ENCODE data around the gene PTDSS2. TPM values are rescaled to one million over a fixed set of nuclear protein-coding genes. Genes with fewer than 3 reads are reported as not detected.
"Not testable (repeated sequence)": the region's sequence is repeated elsewhere in the genome, so short reads cannot be mapped to it uniquely, and the experiment has no call there.

PTDSS2 gene
- 10 to 100 TPM; 21.2 to 31.5 (median 25.8) TPM for polyA plus RNA-seq (ENCODE audit: insufficient read depth in 1 of 5, insufficient read length in 5 of 5, low replicate concordance in 1 of 5)
- long read RNA-seq, donor 1, transcript PTDSS2-201 (12 exons, 2,445 nt) = major isoform, 8 of 11 reads
- long read RNA-seq, donor 1, partial matches to known transcripts = 0 of 11 reads
- long read RNA-seq, donor 1, other reads (novel, unspliced or antisense) = 0 of 11 reads
- long read RNA-seq, donor 2, partial matches to known transcripts = 0 of 3 reads
- long read RNA-seq, donor 2, other reads (novel, unspliced or antisense) = 0 of 3 reads
- long read RNA-seq, donor 3, partial matches to known transcripts = 0 of 4 reads
- long read RNA-seq, donor 3, other reads (novel, unspliced or antisense) = 0 of 4 reads
- long read RNA-seq, donor 4, partial matches to known transcripts = 0 of 3 reads
- long read RNA-seq, donor 4, other reads (novel, unspliced or antisense) = 0 of 3 reads
- long read RNA-seq, donor 5, transcript PTDSS2-201 (12 exons, 2,445 nt) = major isoform, 5 of 5 reads
- long read RNA-seq, donor 5, partial matches to known transcripts = 0 of 5 reads
- long read RNA-seq, donor 5, other reads (novel, unspliced or antisense) = 0 of 5 reads
- long read RNA-seq, donor 6, partial matches to known transcripts = 0 of 4 reads
- long read RNA-seq, donor 6, other reads (novel, unspliced or antisense) = 0 of 4 reads
- long read RNA-seq, donor 7, transcript PTDSS2-201 (12 exons, 2,445 nt) = major isoform, 5 of 5 reads
- long read RNA-seq, donor 7, partial matches to known transcripts = 0 of 5 reads
- long read RNA-seq, donor 7, other reads (novel, unspliced or antisense) = 0 of 5 reads
- long read RNA-seq, donor 8, partial matches to known transcripts = 0 of 1 reads
- long read RNA-seq, donor 8, other reads (novel, unspliced or antisense) = 0 of 1 reads

DNA sequence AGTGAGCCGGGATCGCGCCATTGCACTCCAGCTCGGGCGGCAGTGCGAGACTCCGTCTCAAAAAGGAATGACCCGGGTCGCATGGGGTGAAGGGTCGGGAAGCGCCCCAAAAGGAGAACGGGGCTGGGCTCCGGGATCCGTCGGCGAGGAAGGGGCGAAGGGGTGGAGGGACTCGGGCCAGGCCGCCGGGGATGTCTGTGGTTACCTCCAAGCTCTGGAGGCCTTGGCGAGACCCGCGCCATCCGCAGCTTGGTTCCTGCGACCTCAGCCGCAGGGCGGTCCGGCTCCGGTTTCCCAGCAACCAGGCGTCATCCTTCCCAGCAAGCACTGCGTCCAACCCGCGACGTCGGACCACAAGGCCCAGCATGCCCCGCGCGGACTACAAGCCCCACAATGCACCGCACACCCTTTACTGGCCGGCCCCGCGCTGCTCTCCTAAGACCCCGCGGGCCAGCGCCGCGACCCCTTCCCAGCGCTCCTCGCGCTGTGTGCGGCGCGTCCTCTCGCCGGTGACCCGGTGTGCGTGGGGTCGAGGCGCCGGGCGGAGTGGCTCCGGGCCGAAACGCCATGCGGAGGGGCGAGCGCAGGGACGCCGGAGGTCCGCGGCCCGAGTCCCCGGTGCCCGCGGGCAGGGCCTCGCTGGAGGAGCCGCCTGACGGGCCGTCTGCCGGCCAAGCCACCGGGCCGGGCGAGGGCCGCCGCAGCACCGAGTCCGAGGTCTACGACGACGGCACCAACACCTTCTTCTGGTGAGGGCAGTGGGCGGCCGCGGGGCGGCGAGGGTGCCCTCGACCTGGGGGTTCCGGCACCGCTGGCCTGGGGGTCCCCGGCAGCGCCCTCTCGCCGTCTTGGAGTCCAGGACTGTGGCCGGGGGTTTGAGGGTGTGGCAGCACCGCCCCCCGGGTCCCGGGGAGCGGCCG lies at the start of gene PTDSS2:
PTDSS2 (plus strand) TSS at position 391 of the 920 bp plus-strand sequence; CDS start at position 568, 177 bp downstream.
- DNase-seq = peak; percentile 93 to 94

DNA sequence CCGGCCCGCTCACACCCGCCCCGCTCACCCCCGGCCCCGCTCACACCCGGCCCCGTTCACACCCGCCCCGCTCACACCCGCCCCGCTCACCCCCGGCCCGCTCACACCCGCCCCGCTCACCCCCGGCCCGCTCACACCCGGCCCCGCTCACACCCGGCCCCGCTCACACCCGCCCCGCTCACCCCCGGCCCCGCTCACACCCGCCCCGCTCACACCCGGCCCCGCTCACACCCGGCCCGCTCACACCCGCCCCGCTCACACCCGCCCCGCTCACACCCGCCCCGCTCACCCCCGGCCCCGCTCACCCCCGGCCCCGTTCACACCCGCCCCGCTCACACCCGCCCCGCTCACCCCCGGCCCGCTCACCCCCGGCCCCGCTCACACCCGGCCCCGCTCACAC lies 48.9 kb upstream of the PTDSS2 start:
- not testable (repeated sequence) for DNase-seq

DNA sequence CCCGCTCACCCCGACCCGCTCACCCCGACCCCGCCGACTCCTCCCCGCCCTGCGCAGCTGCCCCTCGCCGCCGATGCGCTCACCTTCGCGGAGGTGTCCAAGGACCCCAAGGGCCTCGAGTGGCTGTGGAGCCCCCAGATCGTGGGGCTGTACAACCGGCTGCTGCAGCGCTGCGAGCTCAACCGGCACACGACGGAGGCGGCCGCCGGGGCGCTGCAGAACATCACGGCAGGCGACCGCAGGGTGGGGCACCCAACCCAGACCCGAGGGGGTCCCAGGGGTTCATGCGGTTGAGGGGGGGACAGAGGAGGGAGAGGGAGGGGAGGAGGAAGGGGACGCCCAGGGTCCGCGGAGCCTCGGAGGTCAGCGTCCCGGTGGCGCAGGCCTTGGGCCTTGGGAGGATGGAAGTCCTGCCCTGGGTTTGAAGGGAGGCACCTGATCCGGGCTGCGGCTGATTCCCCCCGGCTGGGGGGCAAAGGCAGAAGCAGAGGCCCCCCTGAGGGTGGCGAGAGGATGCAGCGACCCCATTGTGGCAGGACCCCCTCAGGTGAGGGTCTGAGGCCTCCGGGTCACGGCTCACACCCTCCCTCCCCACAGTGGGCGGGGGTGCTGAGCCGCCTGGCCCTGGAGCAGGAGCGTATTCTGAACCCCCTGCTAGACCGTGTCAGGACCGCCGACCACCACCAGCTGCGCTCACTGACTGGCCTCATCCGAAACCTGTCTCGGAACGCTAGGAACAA lies 46.9 kb upstream of the PTDSS2 start:
- DNase-seq = no peak

DNA sequence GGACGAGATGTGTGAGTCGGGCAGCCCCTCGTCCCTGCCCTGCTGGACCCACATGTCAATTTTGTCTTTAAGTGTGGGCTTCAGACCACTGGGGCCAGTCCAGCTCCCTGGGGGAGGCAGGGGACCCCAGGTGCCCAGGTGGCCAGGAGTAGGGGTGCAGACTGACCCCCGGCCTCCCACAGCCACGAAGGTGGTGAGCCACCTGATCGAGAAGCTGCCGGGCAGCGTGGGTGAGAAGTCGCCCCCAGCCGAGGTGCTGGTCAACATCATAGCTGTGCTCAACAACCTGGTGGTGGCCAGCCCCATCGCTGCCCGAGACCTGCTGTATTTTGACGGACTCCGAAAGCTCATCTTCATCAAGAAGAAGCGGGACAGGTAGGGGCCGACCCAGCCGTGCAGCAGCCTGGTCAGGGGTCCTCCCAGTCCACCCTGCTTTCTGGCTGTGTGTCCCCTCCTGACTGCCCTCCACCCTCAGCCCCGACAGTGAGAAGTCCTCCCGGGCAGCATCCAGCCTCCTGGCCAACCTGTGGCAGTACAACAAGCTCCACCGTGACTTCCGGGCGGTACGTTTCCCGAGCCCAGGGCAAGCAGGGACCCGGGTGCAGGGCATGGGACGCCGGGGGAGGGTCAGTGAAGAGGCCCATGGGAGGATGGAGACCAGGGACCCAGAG lies 46.2 kb upstream of the PTDSS2 start:
- DNase-seq = no peak

DNA sequence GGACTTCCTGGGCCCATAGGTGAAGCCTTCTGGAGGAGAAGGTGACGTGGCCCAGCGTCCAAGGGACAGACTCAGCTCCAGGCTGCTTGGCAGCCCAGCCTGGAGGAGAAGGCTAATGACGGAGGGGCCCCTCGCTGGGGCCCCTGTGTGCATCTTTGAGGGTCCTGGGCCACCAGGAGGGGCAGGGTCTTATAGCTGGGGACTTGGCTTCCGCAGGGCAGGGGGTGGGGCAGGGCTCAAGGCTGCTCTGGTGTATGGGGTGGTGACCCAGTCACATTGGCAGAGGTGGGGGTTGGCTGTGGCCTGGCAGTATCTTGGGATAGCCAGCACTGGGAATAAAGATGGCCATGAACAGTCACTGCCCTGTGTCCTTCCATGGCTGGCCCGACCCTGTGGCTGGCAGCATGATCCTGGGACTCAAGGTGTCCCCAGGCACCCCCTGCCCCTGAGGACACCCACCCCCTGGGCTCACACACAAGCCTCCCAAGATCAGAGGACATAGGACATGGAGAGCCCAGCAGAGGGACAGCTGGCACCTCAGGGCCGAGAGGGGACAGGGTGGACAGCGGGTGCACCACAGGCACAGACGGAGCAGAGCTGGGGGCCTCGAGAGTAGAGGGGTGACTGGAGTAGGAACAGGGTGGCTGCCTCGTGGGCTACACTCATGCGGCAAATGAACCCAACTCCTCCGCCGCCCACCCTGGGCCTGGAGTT lies 45.4 kb upstream of the PTDSS2 start:
- no peak for DNase-seq

DNA sequence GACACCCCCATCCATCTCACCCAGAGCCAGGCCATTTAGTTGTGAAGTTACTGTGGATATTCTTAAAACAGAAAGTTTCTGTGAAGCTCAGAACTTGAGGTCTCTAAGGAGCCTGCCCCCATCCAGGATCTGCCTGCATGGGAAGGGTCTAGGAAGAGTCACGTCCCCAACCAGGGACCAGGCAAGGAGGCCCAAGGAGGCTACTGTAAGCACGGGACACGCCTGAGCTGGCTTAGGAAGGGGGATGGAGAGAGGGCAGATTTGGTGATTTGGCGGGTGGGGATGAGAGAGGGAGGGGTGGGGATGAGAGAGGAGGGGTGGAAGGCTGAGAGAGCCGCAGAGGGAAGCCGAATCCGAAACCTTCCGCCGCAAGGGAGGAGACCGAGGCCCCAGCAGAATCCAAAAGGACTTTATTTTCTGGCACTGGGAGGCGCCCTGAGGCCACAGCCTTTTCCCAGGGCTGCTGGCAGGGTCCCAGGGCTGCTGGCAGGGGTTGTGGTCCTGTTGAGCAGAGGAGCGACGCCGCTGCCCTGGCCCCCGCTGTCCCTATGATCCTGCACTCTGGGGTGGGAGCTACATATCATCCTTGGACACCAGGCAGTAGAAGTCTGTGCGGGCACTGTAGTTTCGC lies 44.6 kb upstream of the PTDSS2 start:
- DNase-seq = no peak

DNA sequence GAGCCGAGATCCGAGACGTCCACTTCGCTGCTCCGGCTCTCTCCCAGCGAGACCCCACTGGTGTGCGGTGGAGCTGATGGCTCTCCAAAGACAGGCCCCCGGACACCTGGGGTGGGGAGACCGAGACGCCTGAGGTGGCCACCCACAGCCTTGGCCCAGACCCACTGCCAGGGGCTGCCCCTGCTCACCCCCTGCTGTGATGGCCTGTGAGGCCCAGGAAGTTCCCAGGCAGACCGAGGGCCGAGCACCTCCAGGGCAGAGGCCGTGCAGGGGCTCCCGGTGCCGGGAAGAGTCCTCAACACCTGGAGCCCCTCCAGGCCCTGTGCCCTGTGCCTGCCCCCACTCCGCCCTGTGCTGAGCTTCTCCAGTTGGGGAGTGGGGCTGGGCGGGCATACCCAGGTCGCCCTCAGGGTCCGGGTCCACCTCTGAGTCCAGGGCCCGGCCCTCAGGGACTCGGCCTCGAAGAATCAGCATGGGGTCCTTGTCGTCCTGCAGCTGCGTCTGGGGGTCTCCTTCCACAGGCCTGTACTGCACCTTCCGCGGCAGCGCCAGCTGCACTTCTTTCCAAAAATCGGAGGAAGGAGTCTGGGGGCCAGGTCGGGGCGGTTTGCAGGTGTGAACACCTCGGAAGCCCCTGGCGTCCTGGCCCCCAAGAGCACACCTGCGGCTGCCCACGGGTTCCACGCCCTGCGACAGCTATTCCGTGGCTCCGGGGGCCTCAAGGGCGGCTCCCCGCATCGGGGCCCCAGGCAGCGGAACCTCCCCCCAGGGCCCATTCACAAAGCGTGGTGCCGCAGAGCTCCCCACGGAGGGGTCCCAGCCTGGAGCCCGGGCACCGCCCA lies 43.9 kb upstream of the PTDSS2 start:
- DNase-seq = no peak

DNA sequence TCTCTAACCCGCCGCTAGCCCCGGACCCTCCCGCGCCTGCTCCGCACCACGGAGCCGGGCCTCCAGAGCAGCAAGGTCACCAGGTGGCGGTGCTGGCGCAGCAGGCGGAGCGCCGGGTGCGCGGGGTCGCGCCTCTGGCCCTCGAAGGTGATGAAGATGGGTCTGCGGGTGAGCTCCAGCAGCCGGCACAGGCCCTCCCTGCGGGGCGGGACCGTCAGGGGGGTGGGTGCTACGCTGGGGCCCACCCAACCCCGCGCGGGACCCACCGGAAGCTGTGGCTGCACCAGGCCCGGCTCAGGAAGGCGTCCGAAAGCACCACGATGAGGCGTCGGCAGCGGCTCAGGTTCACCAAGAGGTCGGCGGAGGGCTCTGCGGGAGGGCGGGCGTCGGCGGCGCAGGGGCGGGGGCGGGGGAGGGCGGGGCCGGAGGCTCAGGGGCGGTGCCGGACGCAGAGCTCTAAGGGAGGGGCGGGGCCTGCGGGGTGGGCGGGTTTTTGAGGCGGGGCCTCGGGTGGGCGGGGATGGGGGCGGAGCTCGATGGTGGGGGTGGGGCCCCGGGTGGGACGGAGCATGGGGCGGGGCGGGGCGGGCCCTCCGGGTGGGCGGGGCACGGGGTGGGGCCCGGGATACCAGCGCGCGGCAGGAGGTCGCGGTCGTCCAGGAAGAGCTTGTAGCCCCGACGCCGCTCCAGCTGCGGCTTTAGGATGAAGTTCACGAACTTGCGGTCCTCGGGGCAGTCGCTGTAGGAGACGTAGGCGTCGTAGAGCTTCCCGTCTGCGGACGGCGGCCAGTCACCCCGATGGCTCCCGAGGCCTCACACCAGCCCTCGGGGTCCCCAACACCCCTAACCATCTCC lies 43.1 kb upstream of the PTDSS2 start:
- DNase-seq = peak in 1 of 2 donors; percentile 55

DNA sequence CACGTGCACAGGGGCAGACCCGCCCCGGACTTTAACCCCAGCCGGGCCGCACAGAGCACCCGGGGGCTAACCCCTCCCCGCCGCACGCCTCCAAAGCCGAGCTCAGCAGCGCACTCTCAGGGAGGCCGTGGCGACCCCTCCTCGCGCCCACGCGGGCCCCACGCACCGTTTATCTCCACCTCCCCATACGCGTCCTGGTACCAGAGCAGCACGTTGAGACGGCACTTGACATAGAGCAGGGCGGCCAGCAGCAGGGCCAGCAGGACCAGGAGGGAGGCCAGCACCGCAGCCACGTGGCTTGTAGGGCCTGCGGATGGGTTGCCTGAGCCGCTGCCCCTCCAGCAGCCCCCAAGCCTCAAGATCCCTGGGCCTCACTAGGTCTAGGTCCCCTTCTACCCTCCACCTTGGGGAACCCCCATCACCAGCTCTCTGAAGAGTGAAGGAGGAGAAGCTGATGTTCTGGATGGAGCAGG lies 42.4 kb upstream of the PTDSS2 start:
- DNase-seq = no peak

DNA sequence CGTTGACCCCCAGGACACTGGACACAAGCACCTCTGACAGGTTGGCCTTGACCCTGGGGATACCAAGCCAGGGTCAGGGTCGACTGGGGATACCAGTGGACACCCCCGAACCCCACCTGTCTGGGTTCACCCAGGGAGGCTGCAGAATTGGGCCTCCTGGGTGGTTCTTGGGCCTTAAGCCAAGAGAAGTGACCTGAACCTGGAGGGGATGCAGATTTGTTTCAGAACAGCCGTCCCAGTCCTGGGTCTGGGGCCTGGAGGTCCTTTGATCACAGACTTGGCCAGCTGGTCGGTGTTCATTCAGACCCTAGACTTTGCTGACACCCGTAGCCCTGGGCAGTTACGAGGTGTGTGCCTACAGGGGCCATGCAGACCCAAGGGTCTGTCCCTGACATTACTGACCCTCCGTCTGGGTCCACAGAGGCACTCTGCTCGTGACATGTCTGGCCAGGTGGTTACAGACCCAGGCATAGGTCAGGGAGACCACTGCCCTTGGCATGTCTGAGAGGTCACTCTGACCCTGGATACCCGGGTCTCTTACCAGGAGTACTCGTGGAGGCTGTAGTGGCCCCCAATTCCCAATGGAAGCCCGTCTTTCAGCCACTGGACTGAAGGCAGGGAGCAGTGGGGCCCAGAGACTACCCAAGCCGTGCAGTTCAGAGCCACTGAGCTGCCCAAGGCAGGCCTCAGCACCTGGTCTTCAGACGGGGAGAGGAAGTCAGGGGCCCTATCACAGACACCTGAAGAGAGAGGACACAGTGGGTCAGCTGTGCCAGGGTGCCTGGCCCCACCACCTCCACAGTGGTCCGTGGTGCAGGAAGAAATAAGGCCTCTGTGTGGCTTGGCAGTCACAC lies 41.7 kb upstream of the PTDSS2 start:
- no peak for DNase-seq

DNA sequence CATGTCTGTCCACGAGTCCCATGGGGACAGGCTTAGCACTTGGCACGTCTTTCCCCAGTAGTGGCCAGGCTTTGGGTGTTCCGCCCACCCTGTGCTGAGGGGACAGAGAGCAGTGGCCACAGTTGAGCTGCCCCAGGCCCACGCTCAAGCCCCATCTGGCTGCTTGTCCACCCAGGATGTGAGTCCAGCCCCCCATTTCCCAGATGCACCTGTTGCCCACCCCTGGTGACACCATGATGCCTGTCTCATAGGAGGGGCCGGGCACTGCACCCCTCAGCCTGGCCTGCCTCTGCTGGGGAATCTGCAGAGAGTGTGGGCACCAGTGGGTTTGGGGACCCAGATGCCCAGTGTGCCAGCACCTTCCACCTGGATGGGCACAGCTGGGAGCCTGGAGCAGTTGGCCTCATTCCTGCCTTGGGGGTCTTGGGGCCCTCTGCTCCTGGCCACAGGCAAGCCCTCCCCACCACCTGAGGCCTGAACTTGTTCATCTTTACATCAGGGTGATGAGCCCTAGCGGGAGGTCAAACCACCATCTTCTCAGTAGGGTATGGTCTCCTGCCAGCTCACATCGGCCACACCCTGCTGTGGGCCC lies 41.0 kb upstream of the PTDSS2 start:
- DNase-seq = no peak

DNA sequence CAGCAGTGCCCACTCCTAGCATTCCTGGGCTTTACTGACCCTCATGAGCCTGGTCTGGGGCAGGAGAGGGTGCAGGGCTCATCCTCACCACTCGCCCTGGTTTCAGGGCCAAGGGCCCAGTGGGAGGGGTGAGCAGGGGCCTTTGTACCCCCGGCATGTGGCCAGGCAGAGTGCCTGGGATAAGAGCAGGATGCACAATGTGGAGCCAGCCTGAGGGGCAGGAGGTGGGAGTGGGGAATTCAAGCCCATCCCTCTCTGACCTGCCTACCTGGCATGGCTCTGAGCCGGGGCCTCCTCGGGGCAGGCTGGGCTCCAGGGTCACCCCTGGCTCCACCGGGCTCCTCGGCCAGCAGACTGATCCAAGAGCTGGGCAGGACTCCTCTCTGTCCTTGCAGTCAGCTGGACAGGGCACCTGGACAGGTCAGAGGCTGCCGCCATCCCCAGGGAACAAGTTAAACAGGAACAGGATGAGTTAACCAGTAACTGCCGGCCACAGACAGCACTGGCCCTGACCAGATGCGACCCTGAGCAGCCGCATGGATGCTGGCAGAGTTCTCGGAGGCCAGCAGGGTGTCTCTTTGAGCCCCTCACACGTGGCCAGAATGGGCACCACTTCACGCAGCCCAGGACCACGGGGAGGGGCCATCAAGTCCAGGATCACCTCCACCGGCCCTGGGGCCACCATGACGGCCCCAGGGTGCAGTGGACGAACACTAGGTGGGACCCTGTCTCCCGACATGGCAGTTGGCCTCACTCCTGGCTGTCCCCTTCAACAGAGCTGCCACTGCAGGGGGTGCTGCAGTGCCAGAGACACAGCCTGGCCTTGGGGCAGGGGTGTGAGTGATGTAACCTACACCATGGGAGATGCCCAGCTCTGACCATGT lies 40.2 kb upstream of the PTDSS2 start:
- no peak for DNase-seq

DNA sequence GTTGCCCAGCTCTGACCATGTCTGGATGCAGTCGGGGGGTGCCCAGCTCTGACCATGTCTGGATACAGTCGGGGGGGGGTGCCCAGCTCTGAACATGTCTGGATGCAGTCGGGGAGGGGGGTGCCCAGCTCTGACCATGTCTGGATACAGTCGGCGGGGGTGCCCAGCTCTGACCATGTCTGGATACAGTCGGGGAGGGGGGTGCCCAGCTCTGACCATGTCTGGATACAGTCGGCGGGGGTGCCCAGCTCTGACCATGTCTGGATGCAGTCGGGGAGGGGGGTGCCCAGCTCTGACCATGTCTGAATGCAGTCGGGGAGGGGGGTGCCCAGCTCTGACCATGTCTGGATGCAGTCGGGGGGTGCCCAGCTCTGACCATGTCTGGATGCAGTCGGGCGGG lies 39.4 kb upstream of the PTDSS2 start:
- DNase-seq = not testable (repeated sequence)

DNA sequence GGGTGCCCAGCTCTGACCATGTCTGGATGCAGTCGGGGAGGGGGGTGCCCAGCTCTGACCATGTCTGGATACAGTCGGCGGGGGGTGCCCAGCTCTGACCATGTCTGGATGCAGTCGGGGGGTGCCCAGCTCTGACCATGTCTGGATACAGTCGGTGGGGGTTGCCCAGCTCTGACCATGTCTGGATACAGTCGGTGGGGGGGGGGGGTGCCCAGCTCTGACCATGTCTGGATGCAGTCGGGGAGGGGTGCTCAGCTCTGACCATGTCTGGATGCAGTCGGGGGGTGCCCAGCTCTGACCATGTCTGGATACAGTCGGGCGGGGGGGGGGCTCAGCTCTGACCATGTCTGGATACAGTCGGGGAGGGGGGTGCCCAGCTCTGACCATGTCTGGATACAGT lies 38.6 kb upstream of the PTDSS2 start:
- not testable (repeated sequence) for DNase-seq
